HG03066 (cell line): ENCODE data around the gene SLC24A3.

Experiments
- ATAC-seq: cut with Tn5 transposase; IDR thresholded peaks from one replicate; pipeline ENCODE4 v1.9.1; 2021; ENCODE audit warnings: low read depth; ENCODE audit not compliant: unreplicated experiment

The SLC24A3 gene

DNA sequence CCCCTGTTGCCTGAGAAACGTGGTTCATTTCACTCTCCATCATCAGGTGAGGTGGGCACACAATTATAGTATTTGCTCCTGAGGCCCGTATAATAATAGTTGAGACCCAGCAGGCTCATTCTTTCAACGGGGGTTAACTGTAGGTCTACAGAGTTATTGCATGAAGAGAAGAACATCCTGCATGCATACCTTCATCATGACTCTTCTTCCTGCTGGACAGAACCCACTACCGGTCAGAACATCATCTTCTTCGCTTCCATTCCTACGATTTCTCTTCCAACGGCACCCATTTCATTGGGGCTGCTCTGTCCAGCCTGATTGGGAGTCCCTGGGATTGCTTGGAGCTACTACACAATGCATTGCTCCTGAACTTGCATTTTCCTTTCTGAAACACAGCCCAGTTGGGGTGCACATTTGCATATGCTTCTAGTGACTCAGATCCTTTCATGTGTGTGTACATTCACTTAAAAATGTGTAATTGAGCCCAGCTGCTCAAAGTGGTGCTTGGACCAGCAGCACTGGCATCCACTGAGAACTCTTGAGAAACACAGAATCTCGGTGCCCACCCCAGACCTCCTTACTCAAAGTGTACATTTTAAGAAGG lies 57.4 kb downstream of the SLC24A3 start:
- ATAC-seq: no peak

DNA sequence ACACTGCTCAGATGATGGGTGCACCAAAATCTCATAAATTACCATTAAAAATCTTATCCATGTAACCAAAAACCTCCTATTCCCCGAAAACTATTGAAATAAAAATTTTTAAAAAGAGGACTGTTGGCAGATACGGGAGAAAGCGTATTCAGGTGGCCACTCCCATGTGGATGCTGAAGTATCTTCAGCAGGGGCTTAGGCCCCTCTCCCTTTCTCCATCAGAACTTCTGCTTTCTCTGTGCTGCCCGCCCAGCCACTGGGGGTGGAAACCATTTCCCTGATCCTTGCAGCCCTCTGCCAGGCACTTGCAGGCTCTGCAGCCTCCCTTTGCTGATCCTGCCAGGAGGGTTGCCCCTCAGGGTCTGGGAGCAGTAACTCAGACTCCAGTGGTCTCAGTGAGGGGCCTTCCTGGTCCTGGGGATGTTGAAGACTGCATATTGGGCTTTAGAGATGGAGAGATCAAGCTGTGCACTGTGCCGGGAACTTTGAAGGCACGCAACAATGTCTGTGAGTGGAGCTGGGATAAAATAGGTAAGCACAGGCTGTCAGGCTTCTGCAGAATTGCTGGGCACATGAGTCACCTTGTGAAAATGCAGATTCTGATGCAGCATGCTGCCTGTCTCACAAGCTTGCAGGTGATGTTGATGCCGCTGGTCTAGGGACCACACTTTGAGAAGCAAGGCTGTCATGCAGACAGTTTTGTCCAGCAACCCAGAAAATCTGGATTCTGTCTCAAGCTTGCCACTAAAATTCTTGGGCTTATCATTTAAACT lies 59.6 kb downstream of the SLC24A3 start:
- ATAC-seq: no peak

GRCh38 chr20:19272976-19273654 lies 60.7 kb downstream of the SLC24A3 start:
- ATAC-seq: no peak

GRCh38 chr20:19274001-19274400 lies 61.6 kb downstream of the SLC24A3 start:
- no peak for ATAC-seq

DNA sequence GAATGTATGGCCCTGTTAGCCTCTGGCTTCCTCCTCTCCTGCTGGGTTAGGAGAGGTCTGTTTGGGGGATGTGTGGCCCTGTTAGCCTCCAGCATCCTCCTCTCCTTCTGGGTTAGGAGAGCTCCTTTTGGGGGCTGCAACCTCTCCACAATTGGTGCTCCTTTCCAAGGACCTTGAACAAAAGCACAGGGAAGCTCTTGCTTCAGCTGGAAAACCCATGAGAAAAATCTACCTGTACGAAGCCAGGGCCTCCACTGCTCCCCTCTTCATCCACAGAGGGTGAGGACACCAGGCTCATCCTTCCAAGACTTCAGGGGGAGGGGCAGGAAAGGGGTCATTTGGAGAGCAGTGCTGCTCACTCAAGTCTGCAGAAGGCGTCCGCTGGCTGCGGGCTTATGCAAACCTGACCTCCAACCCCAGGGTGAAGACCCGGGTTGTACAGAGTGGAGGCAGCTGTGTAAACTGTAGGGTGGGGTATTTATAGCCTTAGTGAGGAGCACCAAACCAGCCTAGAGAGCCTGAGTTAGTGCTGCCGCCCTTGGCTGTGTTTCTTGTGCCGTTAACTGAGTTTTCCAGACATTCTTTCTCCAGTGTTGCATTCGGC lies 62.1 kb downstream of the SLC24A3 start:
- no peak for ATAC-seq

DNA sequence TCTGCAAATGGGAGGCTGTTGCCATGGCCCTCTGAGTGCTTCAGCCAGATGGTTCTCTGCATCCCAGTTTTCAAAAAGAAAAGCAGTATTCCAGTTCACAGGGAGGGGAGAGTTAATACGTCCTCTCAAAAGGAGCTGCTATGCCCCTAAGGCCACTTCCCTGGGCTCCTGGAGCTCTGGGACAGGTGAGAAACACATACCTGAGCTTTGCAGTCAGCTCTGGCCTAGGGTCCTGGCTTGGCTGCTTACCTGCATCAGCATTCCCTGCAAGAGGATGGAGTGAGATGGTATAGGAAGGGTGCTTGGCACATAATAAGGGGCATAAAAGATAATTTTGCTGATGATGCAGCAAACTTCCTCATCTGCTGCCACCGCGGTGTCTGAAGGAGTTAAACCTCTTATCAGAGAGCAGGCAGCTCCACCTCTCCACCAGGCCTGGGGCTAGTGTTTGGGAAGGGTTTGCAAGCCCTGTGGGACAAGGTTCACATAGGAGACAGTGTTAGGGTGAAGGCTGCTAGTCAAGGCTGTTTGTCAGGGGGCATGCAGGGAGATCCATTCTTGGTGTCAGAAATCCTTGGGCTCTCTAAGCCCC lies 62.7 kb downstream of the SLC24A3 start:
- no peak for ATAC-seq

DNA sequence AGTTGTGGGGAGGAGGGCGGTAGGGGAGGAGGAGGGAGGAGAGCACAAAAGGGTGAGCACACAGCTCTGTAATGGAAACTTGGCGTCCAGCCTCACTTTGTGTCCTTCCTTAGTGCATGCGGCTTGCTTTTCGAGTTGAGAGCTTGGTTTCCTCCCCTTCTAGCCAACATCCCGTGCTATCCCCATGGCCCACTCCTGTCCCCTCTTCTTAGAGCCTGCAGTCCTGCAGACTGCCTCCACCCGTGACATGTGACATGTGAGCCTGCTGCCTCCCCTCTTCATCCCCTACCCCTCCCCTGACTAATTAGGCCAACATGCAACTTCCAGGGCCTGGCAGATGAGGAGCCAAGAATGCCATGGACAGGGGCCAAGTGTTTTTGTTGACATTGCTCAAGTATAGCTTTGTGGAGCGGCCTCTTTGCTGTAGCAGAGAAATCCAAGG lies 63.2 kb downstream of the SLC24A3 start:
- ATAC-seq: no peak

GRCh38 chr20:19277381-19277780 lies 64.9 kb downstream of the SLC24A3 start:
- ATAC-seq: no peak

DNA sequence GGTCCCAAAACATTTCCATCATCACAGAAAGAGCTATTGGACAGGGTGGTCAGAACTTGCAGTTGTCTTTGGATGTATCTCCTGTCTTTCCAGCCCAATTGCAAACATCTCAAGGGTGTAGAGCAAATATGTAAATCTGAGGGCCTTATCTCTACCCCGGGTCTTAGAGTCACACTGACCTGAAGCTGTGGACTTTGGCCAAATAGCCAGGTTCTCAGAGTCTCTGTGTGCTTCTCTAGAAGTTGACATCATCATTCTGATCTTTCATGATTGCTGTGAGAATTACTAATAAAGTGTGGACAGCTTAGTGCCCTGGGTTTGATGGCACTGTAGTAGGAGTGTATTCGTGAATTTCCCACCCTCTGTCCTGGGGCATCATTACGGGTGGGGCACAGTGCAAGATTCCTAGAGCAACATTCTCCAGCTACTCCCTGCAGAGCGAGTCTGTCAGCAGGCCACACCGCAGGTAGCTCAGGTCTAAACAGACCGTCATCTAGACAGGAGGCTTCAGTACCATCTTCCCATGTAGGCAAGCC lies 71.1 kb downstream of the SLC24A3 start:
- no peak for ATAC-seq

- no peak for ATAC-seq
Observed at GRCh38 chr20:19284400-19285178, 72.1 kb downstream of the SLC24A3 start.

DNA sequence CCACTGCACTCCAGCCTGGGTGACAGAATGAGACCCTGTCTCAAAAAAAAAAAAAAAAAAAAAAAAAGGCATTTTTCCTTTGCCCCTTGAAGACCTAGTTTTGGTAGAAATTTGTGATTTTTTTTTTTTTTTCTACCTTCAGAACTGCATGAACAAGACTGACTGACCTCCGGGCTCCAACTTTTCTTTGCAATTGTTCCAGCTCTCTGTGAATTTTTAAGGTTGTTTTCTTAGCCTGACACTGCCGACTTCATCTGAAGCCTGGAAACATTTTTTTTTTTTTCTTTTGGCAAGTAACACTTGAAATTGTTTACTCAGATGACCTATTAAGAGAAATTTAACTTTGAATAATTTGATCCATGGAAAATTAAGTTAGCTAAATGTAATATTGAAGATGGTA lies 73.0 kb downstream of the SLC24A3 start:
- ATAC-seq: no peak

DNA sequence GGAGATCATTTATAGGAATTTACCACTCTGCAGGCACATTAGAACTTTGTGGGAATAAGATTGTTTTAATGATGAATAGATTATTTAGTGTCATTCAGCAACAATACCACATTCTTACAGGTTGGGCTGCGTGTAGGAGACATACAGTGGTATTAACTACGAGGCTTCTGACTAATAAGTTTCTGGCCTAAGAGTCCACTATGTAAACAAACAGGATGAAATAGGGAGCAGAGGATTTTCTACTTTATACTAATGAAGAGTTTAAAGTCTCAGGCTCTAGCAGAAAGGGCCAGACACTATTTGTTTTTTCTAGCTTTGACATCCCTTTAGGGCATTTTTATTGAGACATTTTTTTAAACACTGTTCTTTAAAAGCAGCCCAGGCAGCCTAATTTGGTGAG lies 75.6 kb downstream of the SLC24A3 start:
- ATAC-seq: no peak

DNA sequence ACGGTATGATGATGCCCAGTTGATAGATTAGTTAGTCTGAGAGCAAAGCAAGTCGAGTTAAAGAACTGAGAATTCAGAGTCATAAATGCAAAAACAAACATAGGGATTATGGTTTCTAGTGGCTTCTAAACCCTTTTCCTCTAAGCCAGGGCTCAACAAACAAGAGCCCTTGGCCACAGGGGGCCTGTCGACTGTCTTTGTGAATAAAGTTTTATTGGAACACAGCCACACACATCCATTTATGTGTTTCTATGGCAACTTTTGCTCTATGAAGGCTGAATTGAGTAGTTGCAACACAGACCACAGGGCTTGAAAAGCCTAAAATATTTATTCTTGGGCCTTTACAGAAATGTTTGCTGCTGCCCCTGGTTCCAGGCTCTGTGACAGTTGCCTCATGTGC lies 76.2 kb downstream of the SLC24A3 start:
- ATAC-seq: no peak

GRCh38 chr20:19289451-19289850 lies 77.0 kb downstream of the SLC24A3 start:
- no peak for ATAC-seq

DNA sequence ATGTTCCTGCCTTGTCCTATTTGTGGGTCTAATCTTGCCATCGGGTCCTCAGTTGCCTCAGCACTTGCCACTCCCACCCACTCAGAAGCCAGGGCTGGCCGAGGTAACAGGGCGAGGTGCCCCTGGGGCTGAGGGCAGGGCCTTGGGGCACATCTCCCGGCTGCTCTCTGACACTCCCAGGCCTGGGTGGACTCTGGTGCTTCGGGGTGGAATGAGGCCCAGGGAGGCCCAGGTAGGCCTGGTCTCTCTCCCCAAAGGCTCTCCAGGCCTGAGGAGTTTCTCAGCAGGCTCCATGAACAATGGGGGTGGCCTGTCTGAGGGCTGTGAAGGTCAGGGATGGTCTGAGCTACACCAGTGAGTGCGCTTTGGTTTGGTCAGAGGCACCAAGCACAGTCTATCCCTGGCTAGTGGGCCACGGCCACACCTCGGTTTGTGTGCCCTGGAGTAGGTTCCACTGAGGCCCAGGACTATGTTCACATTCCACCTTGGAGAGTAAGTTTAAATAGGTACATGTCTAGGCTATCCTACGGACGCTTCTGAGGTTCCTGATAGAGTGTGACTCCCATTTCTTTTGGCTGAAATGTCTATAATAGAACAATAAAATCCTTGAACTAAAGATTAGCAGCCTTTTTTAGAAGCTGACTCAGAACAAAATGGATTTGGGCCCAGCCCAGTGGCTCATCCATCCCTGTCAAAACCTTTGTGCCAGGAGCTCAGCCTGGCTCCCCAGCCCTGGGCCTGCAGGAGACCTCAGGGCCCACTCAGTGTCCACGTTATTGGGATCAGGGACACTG lies 78.8 kb downstream of the SLC24A3 start:
- no peak for ATAC-seq

GRCh38 chr20:19291818-19292132 lies 79.3 kb downstream of the SLC24A3 start:
- ATAC-seq: no peak

GRCh38 chr20:19292254-19292653 lies 79.8 kb downstream of the SLC24A3 start:
- no peak for ATAC-seq

GRCh38 chr20:19295076-19295475 lies 82.6 kb downstream of the SLC24A3 start:
- ATAC-seq: no peak

DNA sequence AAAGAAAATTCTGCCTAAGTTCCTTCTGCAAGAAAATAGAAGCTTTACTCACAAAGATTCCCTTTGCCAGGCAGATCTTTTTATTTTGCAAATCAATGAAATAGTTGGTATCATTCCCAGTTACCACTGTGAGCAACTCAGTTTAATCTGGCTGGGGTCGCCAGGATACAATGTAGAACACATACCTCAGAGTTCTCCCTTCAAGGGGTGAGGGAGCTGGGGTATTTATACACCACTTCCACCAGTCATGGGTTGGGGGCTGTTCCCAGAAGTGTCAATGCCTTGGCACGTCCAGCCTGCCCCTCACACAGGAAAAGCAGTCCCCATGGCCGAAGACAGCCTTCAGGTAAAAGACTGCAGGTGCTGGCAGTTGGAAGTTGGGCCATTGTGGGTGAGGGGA lies 86.2 kb downstream of the SLC24A3 start:
- no peak for ATAC-seq
